Measurements from ENCODE around the gene TBC1D16.
A peak's percentile ranks its signal among the peaks of the same experiment; 100 is the strongest.
"Not testable (repeated sequence)": the region's sequence is repeated elsewhere in the genome, so short reads cannot be mapped to it uniquely, and the experiment has no call there.

The TBC1D16 gene

GRCh38 chr17:79960788-79961522 is 74.7 kb downstream of the TBC1D16 start:
- Mint-ChIP-seq H3K36me3 (no peaks in the 10 kb centered on the region), H3K4me3 (no peak overlapping the region), H3K27ac (no peak overlapping the region), H3K9me3 (no peaks in the 10 kb centered on the region), H3K27me3 (peaks cover 8% of the 10 kb centered on the region), H3K4me1 (peaks cover 5% of the 10 kb centered on the region)
- DNase-seq (ENCODE audit: low spot score in 2 of 2) (no peak), ATAC-seq (ENCODE audit: low read depth) (no peak)

DNA sequence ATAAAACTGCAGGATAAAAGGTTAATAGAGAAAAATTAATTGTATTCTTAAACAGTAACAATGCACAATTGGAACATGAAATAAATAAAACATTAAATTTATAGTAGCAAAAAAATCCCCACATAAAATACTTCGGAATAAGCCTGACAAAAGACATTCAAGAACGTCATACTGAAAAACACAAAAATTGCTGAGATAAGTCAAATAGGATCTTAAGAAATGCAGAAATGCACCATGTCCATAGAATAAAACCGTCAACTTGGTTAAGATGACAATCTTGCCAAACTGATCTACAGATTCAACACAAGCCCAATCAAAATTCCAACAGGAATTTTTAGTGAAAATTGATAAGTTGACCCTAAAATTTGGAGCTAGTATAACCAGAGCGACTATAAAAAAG is 76.6 kb downstream of the TBC1D16 start:
- ATAC-seq (ENCODE audit: low read depth) (no peak), DNase-seq (ENCODE audit: low spot score in 2 of 2) (no peak)
- H3K9me3 Mint-ChIP-seq, result no peaks in the 10 kb centered on the region
- no peak overlapping the region for H3K4me3 Mint-ChIP-seq
- H3K27me3 Mint-ChIP-seq, result peaks cover 8% of the 10 kb centered on the region
- peaks cover 3% of the 10 kb centered on the region for H3K4me1 Mint-ChIP-seq
- H3K36me3 Mint-ChIP-seq, result no peaks in the 10 kb centered on the region
- no peak overlapping the region for H3K27ac Mint-ChIP-seq

GRCh38 chr17:79956853-79957252 is 78.8 kb downstream of the TBC1D16 start:
- DNase-seq (ENCODE audit: low spot score in 2 of 2), result no peak
- Mint-ChIP-seq H3K4me1 (peaks cover 4% of the 10 kb centered on the region), H3K36me3 (no peaks in the 10 kb centered on the region), H3K4me3 (no peak overlapping the region), H3K27ac (peak overlapping the region; percentile 33), H3K9me3 (no peaks in the 10 kb centered on the region), H3K27me3 (peaks cover 4% of the 10 kb centered on the region)
- no peak for ATAC-seq (ENCODE audit: low read depth)

GRCh38 chr17:79956441-79956735 is 79.3 kb downstream of the TBC1D16 start:
- not testable (repeated sequence) for H3K4me1 Mint-ChIP-seq; H3K36me3 Mint-ChIP-seq; H3K9me3 Mint-ChIP-seq; H3K4me3 Mint-ChIP-seq; DNase-seq (ENCODE audit: low spot score in 2 of 2); ATAC-seq (ENCODE audit: low read depth); H3K27me3 Mint-ChIP-seq; H3K27ac Mint-ChIP-seq

- H3K9me3 Mint-ChIP-seq, result no peaks in the 10 kb centered on the region
- H3K4me3 Mint-ChIP-seq, result no peak overlapping the region
- DNase-seq (ENCODE audit: low spot score in 2 of 2) (no peak), ATAC-seq (ENCODE audit: low read depth) (no peak)
- no peaks in the 10 kb centered on the region for H3K36me3 Mint-ChIP-seq
- H3K27ac Mint-ChIP-seq, result no peak overlapping the region
- peaks cover 4% of the 10 kb centered on the region for H3K4me1 Mint-ChIP-seq
- peaks cover 4% of the 10 kb centered on the region for H3K27me3 Mint-ChIP-seq
Observed at GRCh38 chr17:79955691-79956440, 79.8 kb downstream of the TBC1D16 start.

GRCh38 chr17:79955167-79955549 is 80.5 kb downstream of the TBC1D16 start:
- Mint-ChIP-seq H3K4me1 (peaks cover 3% of the 10 kb centered on the region), H3K27me3 (peaks cover 4% of the 10 kb centered on the region)

DNA sequence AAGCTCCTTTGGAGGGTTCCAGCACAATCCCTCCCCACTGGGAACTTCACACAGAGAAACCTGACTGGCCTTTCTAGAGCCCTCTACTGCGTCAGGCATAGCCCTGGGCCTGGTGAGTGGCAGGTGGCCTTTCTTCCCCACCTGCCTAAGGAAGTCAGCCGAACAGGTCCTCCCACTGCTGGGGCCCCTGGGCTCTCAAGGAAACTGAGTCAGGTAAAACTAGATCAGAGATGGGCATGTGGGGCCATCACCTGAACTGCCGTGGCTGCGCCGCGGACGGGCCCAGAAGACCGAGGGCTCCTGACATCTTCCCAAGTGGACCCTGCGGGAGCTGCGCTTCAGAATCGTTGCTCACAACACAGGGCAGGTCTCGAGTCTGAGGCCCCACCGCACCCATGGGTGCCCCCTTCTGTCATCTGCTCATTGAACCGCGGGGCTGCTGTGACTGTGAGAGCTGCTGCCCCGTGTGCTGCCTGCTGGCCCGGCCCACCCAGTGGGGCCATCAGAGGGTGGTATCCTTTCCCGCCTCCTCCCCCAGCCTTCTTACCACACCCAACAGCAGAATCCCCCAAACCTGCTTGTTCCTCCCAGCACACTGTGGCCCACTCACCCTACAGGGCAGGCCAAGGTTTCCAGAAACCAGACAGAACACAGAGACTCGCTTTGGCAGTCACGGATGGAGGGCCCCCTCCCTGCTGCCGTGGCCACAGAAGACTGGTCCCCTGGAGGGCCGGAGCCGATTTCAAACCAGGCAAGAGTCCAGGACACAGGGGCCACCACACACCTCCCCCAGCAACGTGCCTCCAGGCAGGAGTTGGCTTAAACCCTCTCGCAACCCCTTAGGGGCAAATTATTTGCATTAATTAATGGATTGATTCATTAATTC is 81.1 kb downstream of the TBC1D16 start:
- no peak for DNase-seq (ENCODE audit: low spot score in 2 of 2)
- Mint-ChIP-seq H3K4me1 (peaks cover 3% of the 10 kb centered on the region), H3K9me3 (no peaks in the 10 kb centered on the region), H3K4me3 (no peak overlapping the region), H3K27ac (no peak overlapping the region), H3K36me3 (no peaks in the 10 kb centered on the region), H3K27me3 (peaks cover 4% of the 10 kb centered on the region)
- ATAC-seq (ENCODE audit: low read depth), result no peak

More at GRCh38 chr17:79955167-79955549, 80.5 kb downstream of the TBC1D16 start:
- no peak overlapping the region for H3K27ac Mint-ChIP-seq
- DNase-seq (ENCODE audit: low spot score in 2 of 2), result no peak
- no peaks in the 10 kb centered on the region for H3K36me3 Mint-ChIP-seq
- no peaks in the 10 kb centered on the region for H3K9me3 Mint-ChIP-seq
- no peak overlapping the region for H3K4me3 Mint-ChIP-seq
- no peak for ATAC-seq (ENCODE audit: low read depth)

- no peak overlapping the region for H3K4me3 Mint-ChIP-seq
- H3K9me3 Mint-ChIP-seq, result no peaks in the 10 kb centered on the region
- ATAC-seq (ENCODE audit: low read depth) (no peak), DNase-seq (ENCODE audit: low spot score in 2 of 2) (no peak)
- no peak overlapping the region for H3K27ac Mint-ChIP-seq
- H3K27me3 Mint-ChIP-seq, result peaks cover 2% of the 10 kb centered on the region
- H3K36me3 Mint-ChIP-seq, result no peaks in the 10 kb centered on the region
- H3K4me1 Mint-ChIP-seq, result peaks cover 3% of the 10 kb centered on the region
Observed at GRCh38 chr17:79953335-79953734, 82.3 kb downstream of the TBC1D16 start.

- no peak overlapping the region for H3K4me3 Mint-ChIP-seq
- peaks cover 3% of the 10 kb centered on the region for H3K4me1 Mint-ChIP-seq
- no peaks in the 10 kb centered on the region for H3K9me3 Mint-ChIP-seq
- H3K36me3 Mint-ChIP-seq, result no peaks in the 10 kb centered on the region
- DNase-seq (ENCODE audit: low spot score in 2 of 2), result no peak
- H3K27ac Mint-ChIP-seq, result no peak overlapping the region
- ATAC-seq (ENCODE audit: low read depth), result no peak
- H3K27me3 Mint-ChIP-seq, result peaks cover 2% of the 10 kb centered on the region
Observed at GRCh38 chr17:79952901-79953300, 82.8 kb downstream of the TBC1D16 start.

DNA sequence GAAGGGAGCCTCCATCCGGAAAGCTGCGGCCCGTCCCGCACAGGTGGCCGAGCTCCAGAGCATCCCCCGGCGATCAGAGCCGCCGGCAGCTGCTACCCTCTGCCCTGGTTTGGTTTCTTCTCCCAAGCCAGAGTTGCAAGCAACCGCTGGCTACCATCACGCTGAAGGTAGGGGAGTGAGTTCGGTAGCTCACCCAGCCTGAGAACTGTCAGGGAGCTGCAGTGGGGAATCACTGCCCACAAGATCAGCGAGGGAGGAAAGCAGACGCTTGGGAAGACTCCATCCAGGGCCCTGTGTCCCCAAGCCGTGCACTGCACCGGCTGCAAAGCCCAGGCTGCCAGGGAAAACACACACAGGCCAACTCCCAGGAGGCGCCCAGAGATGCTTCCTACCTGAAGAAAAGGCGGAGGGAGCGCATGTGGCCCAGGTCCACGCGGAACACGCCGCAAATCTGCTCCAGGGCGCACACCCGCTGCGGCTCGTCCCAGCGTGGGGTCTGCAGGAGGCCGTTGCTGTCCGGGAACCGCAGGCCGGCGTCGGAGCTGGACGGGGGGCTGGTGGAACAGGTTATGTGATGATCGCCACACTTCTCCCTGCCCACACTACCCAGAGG is 83.3 kb downstream of the TBC1D16 start:
- no peaks in the 10 kb centered on the region for H3K9me3 Mint-ChIP-seq
- H3K4me3 Mint-ChIP-seq, result no peak overlapping the region
- no peak overlapping the region for H3K27ac Mint-ChIP-seq
- DNase-seq (ENCODE audit: low spot score in 2 of 2) (no peak), ATAC-seq (ENCODE audit: low read depth) (no peak)
- peaks cover 2% of the 10 kb centered on the region for H3K27me3 Mint-ChIP-seq
- H3K36me3 Mint-ChIP-seq, result no peaks in the 10 kb centered on the region
- peaks cover 3% of the 10 kb centered on the region for H3K4me1 Mint-ChIP-seq

GRCh38 chr17:79951361-79952264 is 84.1 kb downstream of the TBC1D16 start:
- H3K4me3 Mint-ChIP-seq, result peak overlapping the region; percentile 63
- no peaks in the 10 kb centered on the region for H3K36me3 Mint-ChIP-seq
- peak overlapping the region; percentile 32 for H3K27ac Mint-ChIP-seq
- H3K27me3 Mint-ChIP-seq, result no peaks in the 10 kb centered on the region
- peak; percentile 68 for ATAC-seq (ENCODE audit: low read depth)
- no peaks in the 10 kb centered on the region for H3K9me3 Mint-ChIP-seq
- no peak for DNase-seq (ENCODE audit: low spot score in 2 of 2)
- H3K4me1 Mint-ChIP-seq, result peaks cover 5% of the 10 kb centered on the region

DNA sequence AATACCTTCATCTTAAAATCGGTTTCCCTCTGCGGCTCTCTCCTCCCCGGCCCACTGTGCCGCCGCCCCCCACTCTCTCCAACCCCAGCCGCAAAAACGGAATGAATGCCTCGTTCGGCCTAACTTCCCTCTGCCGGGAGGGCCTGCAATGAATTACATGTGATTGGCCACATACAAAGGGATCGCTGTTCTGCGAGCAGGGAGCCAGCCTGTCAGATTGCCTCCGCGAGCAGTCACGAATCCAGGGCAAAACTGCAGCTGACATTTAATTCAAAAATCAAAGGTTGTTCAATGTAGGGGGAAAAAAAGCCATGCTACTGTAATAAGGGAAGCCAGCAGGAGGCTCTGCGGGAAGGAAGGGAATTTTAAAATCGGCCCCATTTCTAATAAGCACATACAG is 84.9 kb downstream of the TBC1D16 start:
- Mint-ChIP-seq H3K36me3 (no peaks in the 10 kb centered on the region), H3K27me3 (no peaks in the 10 kb centered on the region), H3K4me1 (peaks cover 9% of the 10 kb centered on the region), H3K9me3 (no peaks in the 10 kb centered on the region), H3K4me3 (no peak overlapping the region), H3K27ac (peak overlapping the region; percentile 32)
- DNase-seq (ENCODE audit: low spot score in 2 of 2), result no peak
- no peak for ATAC-seq (ENCODE audit: low read depth)

DNA sequence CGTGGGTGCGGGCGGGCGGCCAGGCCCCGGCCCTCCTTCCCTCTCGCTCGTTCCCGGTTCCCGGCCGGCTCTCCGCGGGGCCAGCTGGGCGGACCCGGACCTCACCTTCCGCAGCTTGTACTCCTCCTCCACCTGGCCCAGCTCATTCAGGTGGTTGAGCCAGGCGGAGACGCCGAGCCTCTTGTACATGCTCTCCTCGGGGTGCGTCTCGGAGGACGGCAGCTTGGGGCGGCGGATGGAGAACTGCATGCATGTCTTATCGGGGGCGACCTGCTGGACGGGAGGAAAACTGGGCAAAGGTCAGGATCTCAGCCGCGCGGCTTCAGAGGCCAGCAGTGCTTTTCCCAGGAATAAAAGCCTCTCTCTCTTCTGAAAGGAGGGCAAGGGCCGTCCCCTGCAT is 85.4 kb downstream of the TBC1D16 start:
- Mint-ChIP-seq H3K27me3 (no peaks in the 10 kb centered on the region), H3K4me3 (no peak overlapping the region), H3K27ac (no peak overlapping the region), H3K36me3 (no peaks in the 10 kb centered on the region), H3K9me3 (no peaks in the 10 kb centered on the region), H3K4me1 (peaks cover 9% of the 10 kb centered on the region)
- no peak for DNase-seq (ENCODE audit: low spot score in 2 of 2)
- ATAC-seq (ENCODE audit: low read depth), result no peak
